GM12878 (cell line): ENCODE results near the gene PGA3. TPM values are rescaled to one million over a fixed set of nuclear protein-coding genes. Genes with fewer than 3 reads are reported as not detected.

ENCODE experiments used
- ATAC-seq: fragments of 200-7000 bp; cut with Tn5 transposase; 3 replicates; pipeline ENCODE4 v1.9.1; 2020; ENCODE audit warnings: mild to moderate bottlenecking, moderate library complexity
- BruUV-seq: library from RNA; stranded (reverse); fragments of 400-500 nt; replicated peaks from 2 replicates; lab custom pipeline; 2021; lab: Mats Ljungman, UMichigan
- CTCF ChIA-PET: fragments of 300-600 bp; sonication (Branson Sonifier 250); formaldehyde crosslinking; extraction: SDS; loops from one replicate; lab custom pipeline; 2021; ENCODE audit warnings: inconsistent platforms; lab: Yijun Ruan, JAX
- POLR2A ChIA-PET: fragments of 350-600 bp; formaldehyde crosslinking; extraction: SDS; loops from one replicate; lab custom pipeline; 2021; ENCODE audit warnings: inconsistent platforms; lab: Charles Lee
- RAD21 ChIA-PET: fragments of 300-600 bp; sonication (Branson Sonifier 250); formaldehyde crosslinking; loops from one replicate; lab custom pipeline; 2023; ENCODE audit warnings: antibody characterized with exemption; ENCODE audit not compliant: unreplicated experiment; lab: Charles Lee
- SMC1A ChIA-PET: fragments of 300-600 bp; sonication (Branson Sonifier 250); formaldehyde crosslinking; loops from one replicate; lab custom pipeline; 2023; ENCODE audit not compliant: unreplicated experiment, uncharacterized antibody; lab: Charles Lee
- DNase-seq: peaks from one replicate; pipeline ENCODE4 v3.0.0-alpha.2; 2011; ENCODE audit warnings: low read depth, low spot score
- FAIRE-seq: peaks from 3 replicates; lab custom pipeline; 2011; peaks lifted over from hg19 to GRCh38; lab: Jason Lieb, UNC
- H2AFZ ChIP-seq: 2 replicates; pipeline ENCODE4 v1.6.0; 2011; ENCODE audit warnings: low read depth, low read length, control low read depth; ENCODE audit not compliant: control insufficient read depth
- H3K27ac ChIP-seq: 2 replicates; pipeline ENCODE4 v1.5.1; 2011; ENCODE audit warnings: control low read depth; ENCODE audit not compliant: control insufficient read depth, insufficient read depth
- H3K27me3 ChIP-seq, 2 experiments: replicated peaks in 1 of 2; 2 replicates each; pipeline versions ENCODE4 v1.6.0 to v1.6.1; 2011; ENCODE audit warnings: low read length in 1 of 2; ENCODE audit not compliant: control insufficient read depth in 2 of 2, insufficient read depth in 2 of 2
- H3K36me3 ChIP-seq, 2 experiments: 2 replicates each; pipeline ENCODE4 v1.5.1; 2011; ENCODE audit warnings: low read length in 1 of 2; ENCODE audit not compliant: control insufficient read depth in 2 of 2, insufficient read depth in 2 of 2
- H3K4me1 ChIP-seq: 2 replicates; pipeline ENCODE4 v1.6.1; 2011; ENCODE audit warnings: mild to moderate bottlenecking, low read length, moderate library complexity, mixed read lengths; ENCODE audit not compliant: control insufficient read depth, insufficient read depth
- H3K4me2 ChIP-seq: 2 replicates; pipeline ENCODE4 v1.6.0; 2011; ENCODE audit warnings: control low read depth; ENCODE audit not compliant: control insufficient read depth, insufficient read depth
- H3K4me3 ChIP-seq: fragments of 200-600 bp; sonication (generic); 2 replicates; pipeline ENCODE4 v1.5.1; 2016
- H3K79me2 ChIP-seq: 2 replicates; pipeline ENCODE4 v1.6.0; 2011; ENCODE audit warnings: low read length; ENCODE audit not compliant: control insufficient read depth, insufficient read depth
- H3K9ac ChIP-seq: 2 replicates; pipeline ENCODE4 v1.8.0; 2011; ENCODE audit warnings: low read length, control low read depth, mixed read lengths; ENCODE audit not compliant: control insufficient read depth, insufficient read depth
- H3K9me3 ChIP-seq: replicated peaks from 3 replicates; pipeline ENCODE4 v1.5.1; 2011; ENCODE audit warnings: mild to moderate bottlenecking, low read length; ENCODE audit not compliant: control insufficient read depth, insufficient read depth
- H4K20me1 ChIP-seq: 2 replicates; pipeline ENCODE4 v1.6.0; 2011; ENCODE audit not compliant: control insufficient read depth, insufficient read depth
- ATF2 ChIP-seq: IDR thresholded peaks from 2 replicates; pipeline ENCODE4 v1.6.1; 2012; ENCODE audit warnings: low read length, inconsistent platforms
- CBX3 ChIP-seq: fragments of 200-600 bp; sonication (generic); IDR thresholded peaks from 2 replicates; pipeline ENCODE4 v1.6.1; 2016; ENCODE audit warnings: low read depth, borderline replicate concordance
- E2F4 ChIP-seq: IDR thresholded peaks from 2 replicates; pipeline ENCODE4 v1.6.1; 2012; ENCODE audit warnings: low read depth, low read length, improper control_type of control experiment
- ELK1 ChIP-seq: IDR thresholded peaks from 2 replicates; pipeline ENCODE4 v1.6.1; 2012; ENCODE audit warnings: low read depth, low read length, improper control_type of control experiment
- HDAC2 ChIP-seq: fragments of 200-600 bp; sonication (generic); IDR thresholded peaks from 2 replicates; pipeline ENCODE4 v1.6.1; 2017
- MYB ChIP-seq: fragments of 150-350 bp; IDR thresholded peaks from 2 replicates; pipeline ENCODE4 v1.6.1; 2014; ENCODE audit warnings: mild to moderate bottlenecking, low read depth, low read length, borderline replicate concordance
- RCOR1 ChIP-seq: conservative IDR thresholded peaks from 2 replicates; pipeline ENCODE4 v1.6.1; 2012; ENCODE audit warnings: low read depth, low read length, improper control_type of control experiment
- SMAD1 ChIP-seq: fragments of 450-650 bp; IDR thresholded peaks from 2 replicates; pipeline ENCODE4 v1.6.1; 2018; ENCODE audit warnings: mild to moderate bottlenecking, low read depth; ENCODE audit not compliant: partially characterized antibody
- ZNF207 ChIP-seq: fragments of 450-650 bp; IDR thresholded peaks from 2 replicates; pipeline ENCODE4 v1.6.1; 2014; ENCODE audit warnings: antibody characterized with exemption, mild to moderate bottlenecking, borderline replicate concordance
- WGBS: methylation state at CpG from one replicate; pipeline ENCODE4 v1.1.6; 2016; ENCODE audit warnings: low lambda C conversion rate; ENCODE audit not compliant: insufficient replicate concordance, insufficient coverage; ENCODE audit errors: missing lambda C conversion rate; 5-methylcytosine and 5-hydroxymethylcytosine counted together
- in situ Hi-C: fragments of 300-500 bp; cut with MboI; formaldehyde crosslinking; loops from 9 replicates; pipeline ENCODE4 v1.14.3; 2018; ENCODE audit warnings: mixed read lengths
- intact Hi-C: fragments of 100-400 bp; cut with micrococcal nuclease; formaldehyde crosslinking; loops from one replicate; pipeline ENCODE4 v1.14.2; 2022; ENCODE audit not compliant: unreplicated experiment
- polyA plus RNA-seq, 11 experiments: library from polyadenylated mRNA; depleted of rRNA in 4 of 11; unstranded in 6 of 11; stranded (reverse) in 5 of 11; fragments of >200 nt; fragmentation: Nextera tagmentation in 4 of 11; fragmentation: Illumina TruSeq in 1 of 11; extraction: Ambion mirVana in 4 of 11; extraction: Trizol in 1 of 11; gene quantifications; 1 replicate in 1 of 11; 2 replicates in 10 of 11; pipeline versions ENCODE4 v1.2.1 to v1.2.3, GENCODE V29; 2011 to 2016; ENCODE audit warnings: inconsistent platforms in 2 of 11, missing spikeins in 2 of 11, low read depth in 1 of 11
- total RNA-seq, 4 experiments: library from RNA; depleted of rRNA in 3 of 4; stranded (reverse); fragments of >200 nt in 3 of 4; fragmentation: Illumina TruSeq in 1 of 4; extraction: Trizol in 1 of 4; gene quantifications; 2 replicates each; pipeline versions ENCODE4 v1.2.1 to v1.2.3, GENCODE V29; 2013 to 2021

Gene PGA3
- total and polyA plus RNA-seq, 10 of the 15 experiments (the other 5 are each of a cell fraction or from before 2014, with no cell fraction given): not detected

- H3K4me3 ChIP-seq: no peak overlapping the region
- no peaks in the 10 kb centered on the region for H3K36me3 ChIP-seq
- RAD21 ChIA-PET: no interaction called here
- 16% methylated on average over 7 of the region's 7 CpGs for WGBS
- intact Hi-C loops: no loop called here
- H3K79me2 ChIP-seq: no peaks in the 10 kb centered on the region
- CTCF ChIA-PET: interaction anchor here (0.9 to 1.9 kb wide), 3 partner anchors 8 to 134 kb away, joined by 3 to 8 read pairs (median 4); no protein-coding TSS in a partner anchor
- POLR2A ChIA-PET: interaction anchor here (0.6 kb wide), 1 partner anchor 105 kb away, joined by 3 read pairs; no protein-coding TSS in a partner anchor
- H3K9me3 ChIP-seq: peaks cover 3% of the 10 kb centered on the region; the same call in 2 of the 3 replicates
- FAIRE-seq (no peak), ATAC-seq (no peak), DNase-seq (no peak)
- TF ChIP-seq HDAC2: no peak
- no peak for TF ChIP-seq E2F4
- no peak for TF ChIP-seq CBX3
- no peak for TF ChIP-seq SMAD1
- TF ChIP-seq ATF2: no peak
- TF ChIP-seq RCOR1: no peak
- no peak for TF ChIP-seq MYB
- TF ChIP-seq ELK1: no peak
- no peak for TF ChIP-seq ZNF207
- H3K4me1 ChIP-seq: no peaks in the 10 kb centered on the region
- in situ Hi-C loops: loop anchor here (5.0 kb wide), 1 partner anchor 72 kb away; no protein-coding TSS in a partner anchor
- no peaks in the 10 kb centered on the region for H3K27me3 ChIP-seq
- no TSS peak for BruUV-seq
- H3K9ac ChIP-seq: no peak overlapping the region
- H3K4me2 ChIP-seq: no peak overlapping the region
- no peak overlapping the region for H2AFZ ChIP-seq
- no peaks in the 10 kb centered on the region for H4K20me1 ChIP-seq
- no peak overlapping the region for H3K27ac ChIP-seq
- SMC1A ChIA-PET: no interaction called here
These were observed 8.2 kb upstream of the PGA3 start for GRCh38 chr11:61194981-61195695.
